GM12864 (cell line): ENCODE measurements around the gene KLKB1.

ENCODE experiments used
- DNase-seq: peaks from one replicate; pipeline ENCODE4 v3.0.0-alpha.2; 2011; ENCODE audit warnings: low read depth
- H3K4me3 ChIP-seq: 2 replicates; pipeline ENCODE4 v1.5.1; 2011; ENCODE audit warnings: mild to moderate bottlenecking, low read depth, low read length, control low read depth
- CTCF ChIP-seq: IDR thresholded peaks from 2 replicates; pipeline ENCODE4 v1.5.1; 2011; ENCODE audit warnings: low read depth, mild to moderate bottlenecking, moderate library complexity, low read length, control low read depth, inconsistent platforms; ENCODE audit errors: missing control alignments

Gene KLKB1

GRCh38 chr4:186249785-186250754, 22.8 kb downstream of the KLKB1 start:
- DNase-seq = no peak
- TF ChIP-seq CTCF = no peak
- H3K4me3 ChIP-seq = no peak overlapping the region

- H3K4me3 ChIP-seq = no peak overlapping the region
- DNase-seq = no peak
- TF ChIP-seq CTCF = no peak
Measured at GRCh38 chr4:186250760-186251159, 23.5 kb downstream of the KLKB1 start.

GRCh38 chr4:186255122-186255521, 27.8 kb downstream of the KLKB1 start:
- TF ChIP-seq CTCF = no peak
- DNase-seq = no peak
- no peak overlapping the region for H3K4me3 ChIP-seq

- TF ChIP-seq CTCF = no peak
- H3K4me3 ChIP-seq = no peak overlapping the region
- no peak for DNase-seq
Measured at GRCh38 chr4:186258216-186258811, 31.0 kb downstream of the KLKB1 start.

GRCh38 chr4:186260117-186260503, 32.8 kb downstream of the KLKB1 start:
- H3K4me3 ChIP-seq = no peak overlapping the region
- TF ChIP-seq CTCF = no peak
- no peak for DNase-seq

- DNase-seq = no peak
Measured at GRCh38 chr4:186260504-186261448, 33.5 kb downstream of the KLKB1 start.

More at GRCh38 chr4:186260504-186261448, 33.5 kb downstream of the KLKB1 start:
- no peak overlapping the region for H3K4me3 ChIP-seq
- TF ChIP-seq CTCF = no peak
